ENCODE measurements around the gene NFE2L1. TPM values are rescaled to one million over a fixed set of nuclear protein-coding genes. Genes with fewer than 3 reads are reported as not detected.

NFE2L1 gene
- total RNA-seq, 1 donor from 2014 or later: 127 TPM

DNA sequence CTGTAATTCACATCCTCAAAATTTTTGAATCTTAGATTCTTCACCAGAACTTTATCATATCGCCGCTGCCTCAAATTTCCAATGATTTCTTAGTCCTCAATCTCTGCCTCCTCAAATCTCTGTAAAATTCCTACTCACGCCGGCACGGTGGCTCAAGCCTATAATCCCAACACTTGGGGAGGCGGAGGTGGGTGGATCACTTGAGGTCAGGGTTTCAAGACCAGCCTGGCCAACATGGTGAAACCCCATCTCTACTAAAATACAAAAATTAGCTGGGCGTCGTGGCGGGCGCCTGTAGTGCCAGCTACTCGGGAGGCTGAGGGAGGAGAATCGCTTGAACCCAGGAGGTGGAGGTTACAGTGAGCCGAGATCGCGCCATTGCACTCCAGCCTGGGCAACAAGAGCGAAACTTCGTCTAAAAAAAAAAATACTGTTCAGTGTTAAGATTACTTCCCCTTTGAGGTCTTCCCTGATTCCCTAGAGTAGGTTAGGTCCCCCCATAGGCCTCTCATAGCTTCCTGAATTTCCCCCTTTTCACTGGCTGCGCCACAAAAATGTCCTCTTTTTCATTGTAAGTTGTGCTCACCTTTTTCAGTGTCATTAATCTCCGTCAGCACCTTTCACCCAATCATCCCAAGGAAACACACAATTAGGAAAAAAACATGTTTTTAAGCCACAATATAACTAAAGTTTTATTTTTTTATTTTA, 54.0 kb downstream of the NFE2L1 start:
- no peak for TF ChIP-seq CTCF (IDR thresholded peaks at IDR 0.05)
- Mint-ChIP-seq H3K27me3 (no peaks in the 10 kb centered on the region), H3K9me3 (peaks cover 4% of the 10 kb centered on the region), H3K4me1 (peaks cover 57% of the 10 kb centered on the region), H3K4me3 (peak overlapping the region; percentile 94), H3K36me3 (ENCODE audit: low read depth) (peaks cover 5% of the 10 kb centered on the region), H3K27ac (peak overlapping the region; percentile 92)
- POLR2A ChIA-PET: interaction anchor here (0.6 to 5.7 kb wide), 4 partner anchors 10 to 799 kb away, joined by 3 to 83 read pairs (median 4); no protein-coding TSS in a partner anchor
- CTCF ChIA-PET: interaction anchor here (1.2 kb wide), 2 partner anchors 9 to 155 kb away, joined by 3 to 6 read pairs; no protein-coding TSS in a partner anchor
- DNase-seq: no peak
- intact Hi-C loops (cut with micrococcal nuclease): loop anchor here (5.0 to 10.0 kb wide), 2 partner anchors 457 to 790 kb away; partner anchors contain the start of genes ATP5MC1 and KPNB1
- no peak for ATAC-seq (ENCODE audit: low read depth)

DNA sequence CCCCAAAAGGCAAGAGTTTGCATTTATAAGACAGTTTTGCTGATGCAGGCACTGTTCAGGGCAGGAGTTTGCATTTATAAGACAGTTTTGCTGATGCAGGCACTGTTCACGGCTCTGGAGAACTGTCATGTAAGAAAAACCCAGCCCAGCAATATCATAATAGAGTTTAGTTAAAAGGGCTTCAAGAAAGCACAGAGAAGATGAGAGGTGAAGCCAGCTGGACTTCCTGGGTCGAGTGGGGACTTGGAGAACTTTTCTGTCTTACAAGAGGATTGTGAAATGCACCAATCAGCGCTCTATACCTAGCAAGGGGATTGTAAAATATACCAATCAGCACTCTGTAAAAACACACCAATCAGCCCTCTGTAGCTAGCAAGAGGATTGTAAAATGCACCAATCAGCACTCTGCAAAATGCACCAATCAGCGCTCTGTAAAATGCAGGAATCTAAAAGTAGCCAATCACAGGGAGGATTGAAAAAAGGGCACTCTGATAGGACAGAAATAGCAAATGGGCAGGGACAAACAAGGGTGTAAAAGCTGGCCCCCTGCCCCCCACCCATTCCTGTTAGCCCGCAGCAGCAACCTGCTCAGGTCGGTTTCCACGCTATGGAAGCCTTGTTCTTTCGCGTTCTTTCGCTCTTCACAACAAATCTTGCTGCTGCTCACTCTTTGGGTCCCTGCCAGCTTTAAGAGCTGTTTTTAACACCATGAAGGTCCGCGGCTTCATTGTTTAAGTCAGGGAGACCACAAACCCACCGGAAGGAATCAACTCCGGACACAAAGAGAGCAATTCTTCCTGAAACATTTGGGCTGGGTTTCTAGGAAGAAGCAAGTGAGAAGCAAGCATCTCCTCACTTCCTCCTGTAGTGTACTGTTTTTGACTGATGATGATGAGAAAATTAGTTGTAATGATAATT, 54.9 kb downstream of the NFE2L1 start:
- no peak for TF ChIP-seq CTCF (IDR thresholded peaks at IDR 0.05)
- H3K27me3 Mint-ChIP-seq: no peaks in the 10 kb centered on the region
- ChIA-PET POLR2A (interaction anchor here (0.7 to 5.7 kb wide), 4 partner anchors 9 to 452 kb away, joined by 3 to 83 read pairs (median 4); no protein-coding TSS in a partner anchor), CTCF (interaction anchor here (1.2 kb wide), 2 partner anchors 8 to 156 kb away, joined by 3 to 6 read pairs; no protein-coding TSS in a partner anchor)
- peak overlapping the region; percentile 94 for H3K4me3 Mint-ChIP-seq
- no peak for ATAC-seq (ENCODE audit: low read depth)
- H3K9me3 Mint-ChIP-seq: peaks cover 4% of the 10 kb centered on the region
- DNase-seq: no peak
- H3K27ac Mint-ChIP-seq: peak overlapping the region; percentile 92
- peaks cover 55% of the 10 kb centered on the region for H3K4me1 Mint-ChIP-seq
- intact Hi-C loops (cut with micrococcal nuclease): loop anchor here (5.0 to 10.0 kb wide), 2 partner anchors 458 to 789 kb away; partner anchors contain the start of genes ATP5MC1 and KPNB1
- peaks cover 10% of the 10 kb centered on the region for H3K36me3 Mint-ChIP-seq (ENCODE audit: low read depth)

DNA sequence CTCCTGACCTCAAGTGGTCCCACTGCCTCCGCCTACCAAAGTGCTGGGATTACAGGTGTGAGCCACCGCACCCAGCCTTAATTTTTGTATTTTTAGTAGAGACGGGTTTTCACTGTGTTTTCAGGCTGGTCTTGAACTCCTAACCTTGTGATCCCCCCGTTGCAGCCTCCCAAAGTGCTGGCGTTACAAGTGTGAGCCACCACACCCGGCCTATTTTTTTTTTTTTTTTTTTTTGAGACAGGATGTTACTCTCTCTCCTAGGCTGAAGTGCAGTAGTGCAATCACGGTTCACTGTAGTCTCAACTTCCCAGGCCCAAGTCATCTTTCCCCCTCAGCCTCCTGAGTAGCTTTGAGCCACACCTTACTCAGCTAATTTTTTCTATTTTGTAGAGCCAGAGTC, 56.3 kb downstream of the NFE2L1 start:
- DNase-seq (no peak), ATAC-seq (ENCODE audit: low read depth) (no peak)
- Mint-ChIP-seq H3K4me1 (peaks cover 64% of the 10 kb centered on the region), H3K9me3 (peaks cover 4% of the 10 kb centered on the region), H3K36me3 (ENCODE audit: low read depth) (peaks cover 19% of the 10 kb centered on the region), H3K27ac (no peak overlapping the region), H3K4me3 (peak overlapping the region; percentile 36), H3K27me3 (no peaks in the 10 kb centered on the region)
- POLR2A ChIA-PET: interaction anchor here (0.7 to 5.7 kb wide), 2 partner anchors 8 to 1088 kb away, joined by 3 to 83 read pairs; no protein-coding TSS in a partner anchor
- no peak for TF ChIP-seq CTCF (IDR thresholded peaks at IDR 0.05)
- CTCF ChIA-PET: no interaction called here
- intact Hi-C loops (cut with micrococcal nuclease): loop anchor here (5.0 to 10.0 kb wide), 2 partner anchors 460 to 788 kb away; partner anchors contain the start of genes ATP5MC1 and KPNB1

GRCh38 chr17:48106802-48107136, 58.6 kb downstream of the NFE2L1 start:
- TF ChIP-seq CTCF (IDR thresholded peaks at IDR 0.05): no peak
- ChIA-PET CTCF (interaction anchor here (1.3 to 3.8 kb wide), 3 partner anchors 9 to 71 kb away, joined by 3 to 20 read pairs (median 14); no protein-coding TSS in a partner anchor), POLR2A (interaction anchor here (0.5 to 3.3 kb wide), 7 partner anchors 16 to 317 kb away, joined by 3 to 36 read pairs (median 4); partner anchors contain the start of gene NFE2L1)
- peak overlapping the region; percentile 97 for H3K27ac Mint-ChIP-seq
- DNase-seq (no peak), ATAC-seq (ENCODE audit: low read depth) (no peak)
- peaks cover 4% of the 10 kb centered on the region for H3K9me3 Mint-ChIP-seq
- peak overlapping the region; percentile 99 for H3K4me3 Mint-ChIP-seq
- peaks cover 19% of the 10 kb centered on the region for H3K36me3 Mint-ChIP-seq (ENCODE audit: low read depth)
- intact Hi-C loops (cut with micrococcal nuclease): loop anchor here (5.0 to 10.0 kb wide), 2 partner anchors 462 to 1914 kb away; partner anchors contain the start of genes KANSL1 and KPNB1
- H3K27me3 Mint-ChIP-seq: no peaks in the 10 kb centered on the region
- H3K4me1 Mint-ChIP-seq: peaks cover 69% of the 10 kb centered on the region

Measured in activated B cell treated with CpG ODN at 0.5 μM for 24 hours (primary cell).